Measurements from ENCODE around the gene PHACTR3.

Gene PHACTR3

DNA sequence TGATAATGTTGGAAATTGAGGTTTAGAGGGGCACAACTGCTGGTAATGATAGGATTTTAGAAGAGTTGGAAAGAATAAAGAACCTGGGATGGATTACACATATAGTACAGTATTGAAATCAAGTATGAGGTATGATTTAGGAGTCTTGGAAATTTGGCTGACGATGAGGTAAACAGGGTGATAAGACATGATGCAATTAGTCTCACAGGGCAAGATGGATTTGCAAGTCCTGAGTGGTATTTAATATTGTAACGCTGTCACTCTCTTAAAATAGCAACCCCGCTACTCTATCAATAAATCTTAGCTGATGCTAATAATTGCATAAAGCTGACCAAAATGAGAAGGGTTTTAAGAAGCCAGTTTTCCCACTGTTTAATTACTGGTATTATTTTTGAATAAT lies 258.7 kb downstream of the PHACTR3 start:
- no peak overlapping the region for H3K4me3 ChIP-seq (ENCODE audit: low read depth, low read length)
- TF ChIP-seq, protein P1, sequence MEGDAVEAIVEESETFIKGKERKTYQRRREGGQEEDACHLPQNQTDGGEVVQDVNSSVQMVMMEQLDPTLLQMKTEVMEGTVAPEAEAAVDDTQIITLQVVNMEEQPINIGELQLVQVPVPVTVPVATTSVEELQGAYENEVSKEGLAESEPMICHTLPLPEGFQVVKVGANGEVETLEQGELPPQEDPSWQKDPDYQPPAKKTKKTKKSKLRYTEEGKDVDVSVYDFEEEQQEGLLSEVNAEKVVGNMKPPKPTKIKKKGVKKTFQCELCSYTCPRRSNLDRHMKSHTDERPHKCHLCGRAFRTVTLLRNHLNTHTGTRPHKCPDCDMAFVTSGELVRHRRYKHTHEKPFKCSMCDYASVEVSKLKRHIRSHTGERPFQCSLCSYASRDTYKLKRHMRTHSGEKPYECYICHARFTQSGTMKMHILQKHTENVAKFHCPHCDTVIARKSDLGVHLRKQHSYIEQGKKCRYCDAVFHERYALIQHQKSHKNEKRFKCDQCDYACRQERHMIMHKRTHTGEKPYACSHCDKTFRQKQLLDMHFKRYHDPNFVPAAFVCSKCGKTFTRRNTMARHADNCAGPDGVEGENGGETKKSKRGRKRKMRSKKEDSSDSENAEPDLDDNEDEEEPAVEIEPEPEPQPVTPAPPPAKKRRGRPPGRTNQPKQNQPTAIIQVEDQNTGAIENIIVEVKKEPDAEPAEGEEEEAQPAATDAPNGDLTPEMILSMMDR (IDR thresholded peaks at IDR 0.05; ENCODE audit: insufficient read depth, low read depth, low read length, missing control alignments), result no peak
- DNase-seq (ENCODE audit: low read depth), result no peak

DNA sequence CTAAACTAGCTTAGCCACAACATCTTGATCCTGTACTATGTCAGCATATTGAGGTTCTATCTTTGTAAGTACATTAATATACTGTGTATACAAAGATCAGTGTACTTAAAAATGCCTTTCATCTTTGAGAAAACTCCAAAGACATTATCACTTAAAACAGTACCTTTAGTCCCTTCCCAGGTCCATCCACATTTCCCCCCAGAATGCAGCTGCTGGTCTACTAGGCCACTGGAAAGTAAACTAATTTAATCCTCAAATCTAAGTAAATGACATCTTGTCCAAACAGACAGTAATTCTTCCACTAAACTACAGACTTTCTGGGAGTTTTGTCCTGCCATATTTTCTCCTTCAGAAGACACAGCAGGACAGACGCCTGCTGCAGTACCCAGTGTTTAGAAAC lies 260.4 kb downstream of the PHACTR3 start:
- TF ChIP-seq, protein P1 (IDR thresholded peaks at IDR 0.05; ENCODE audit: insufficient read depth, low read depth, low read length, missing control alignments), result no peak
- H3K4me3 ChIP-seq (ENCODE audit: low read depth, low read length), result no peak overlapping the region
- DNase-seq (ENCODE audit: low read depth), result no peak

DNA sequence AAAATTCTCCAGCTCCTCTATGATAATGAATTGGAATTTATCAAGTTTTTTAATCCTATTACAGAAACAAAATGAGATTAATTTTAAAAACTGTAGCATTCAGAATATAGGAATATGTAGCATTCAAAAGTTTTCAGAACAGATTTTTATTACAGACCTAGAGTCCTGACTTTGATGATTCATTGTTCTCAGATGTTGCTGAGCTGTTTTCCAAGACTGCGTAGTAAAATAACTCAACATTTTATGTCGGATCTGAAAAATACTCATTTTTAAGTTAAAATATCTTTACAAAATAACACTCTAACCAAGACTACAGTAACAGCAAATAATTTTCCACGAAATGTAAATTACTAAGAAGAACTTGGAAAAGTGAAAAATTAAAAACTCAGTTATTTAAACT lies 262.0 kb downstream of the PHACTR3 start:
- DNase-seq (ENCODE audit: low read depth), result no peak
- no peak overlapping the region for H3K4me3 ChIP-seq (ENCODE audit: low read depth, low read length)
- TF ChIP-seq, protein P1 (IDR thresholded peaks at IDR 0.05; ENCODE audit: insufficient read depth, low read depth, low read length, missing control alignments), result no peak

DNA sequence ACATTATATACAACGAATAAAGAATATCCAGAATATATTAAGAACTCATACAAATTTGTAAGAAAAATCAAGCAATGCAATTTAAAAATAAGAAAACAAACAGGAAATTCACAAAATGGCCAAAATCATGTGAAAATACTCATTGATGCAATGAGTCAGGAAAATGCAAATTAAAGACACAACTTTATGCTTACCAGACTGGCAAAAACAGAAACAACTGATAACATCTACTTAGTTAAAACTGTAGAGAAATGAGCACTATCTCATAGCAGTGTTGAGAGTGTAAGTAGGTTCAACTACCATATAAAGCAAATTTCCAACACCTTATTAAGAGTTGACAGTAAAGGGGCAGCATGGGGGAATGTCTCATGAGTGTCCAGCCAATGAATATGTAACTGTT lies 266.8 kb downstream of the PHACTR3 start:
- TF ChIP-seq, protein P1 (IDR thresholded peaks at IDR 0.05; ENCODE audit: insufficient read depth, low read depth, low read length, missing control alignments), result no peak
- no peak overlapping the region for H3K4me3 ChIP-seq (ENCODE audit: low read depth, low read length)
- no peak for DNase-seq (ENCODE audit: low read depth)

DNA sequence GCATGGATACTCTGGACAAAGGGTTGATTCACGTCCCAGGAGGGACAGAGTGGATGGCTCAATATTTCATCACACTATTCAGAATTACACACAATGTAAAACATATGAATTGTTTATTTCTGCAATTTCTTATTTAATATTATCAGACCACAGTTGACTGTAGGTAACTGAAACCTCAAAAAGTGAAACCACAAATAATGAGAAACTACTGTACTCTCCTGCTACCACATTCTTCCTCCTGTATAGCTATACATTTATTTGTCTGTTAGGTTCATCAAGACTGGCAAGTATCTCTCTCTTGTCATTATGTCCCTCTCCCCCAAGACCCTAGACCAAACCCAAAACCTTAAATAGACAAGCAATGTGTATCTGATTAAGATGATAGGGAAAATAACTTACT lies 269.1 kb downstream of the PHACTR3 start:
- H3K4me3 ChIP-seq (ENCODE audit: low read depth, low read length), result no peak overlapping the region
- TF ChIP-seq, protein P1 (IDR thresholded peaks at IDR 0.05; ENCODE audit: insufficient read depth, low read depth, low read length, missing control alignments), result no peak
- DNase-seq (ENCODE audit: low read depth), result peak; percentile 3

DNA sequence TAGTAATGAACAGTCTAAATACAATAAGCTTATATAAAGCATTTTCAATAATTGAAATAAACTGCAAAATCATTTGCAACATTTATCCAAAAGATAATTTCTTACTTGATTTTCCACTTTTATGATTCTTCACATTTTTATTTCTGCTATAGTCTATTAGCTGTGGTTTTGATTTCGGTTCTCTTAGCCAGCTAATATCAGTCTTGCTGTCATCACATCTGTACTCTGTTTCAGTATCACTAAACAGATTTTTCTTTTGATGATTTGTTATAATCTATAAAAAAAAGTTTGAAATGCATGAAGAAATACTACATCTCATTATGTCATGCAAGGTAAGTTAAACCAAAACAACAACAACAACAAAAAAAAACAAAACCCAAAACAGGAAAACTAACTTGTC lies 275.9 kb downstream of the PHACTR3 start:
- TF ChIP-seq, protein P1 (IDR thresholded peaks at IDR 0.05; ENCODE audit: insufficient read depth, low read depth, low read length, missing control alignments), result no peak
- peak; percentile 10 for DNase-seq (ENCODE audit: low read depth)

DNA sequence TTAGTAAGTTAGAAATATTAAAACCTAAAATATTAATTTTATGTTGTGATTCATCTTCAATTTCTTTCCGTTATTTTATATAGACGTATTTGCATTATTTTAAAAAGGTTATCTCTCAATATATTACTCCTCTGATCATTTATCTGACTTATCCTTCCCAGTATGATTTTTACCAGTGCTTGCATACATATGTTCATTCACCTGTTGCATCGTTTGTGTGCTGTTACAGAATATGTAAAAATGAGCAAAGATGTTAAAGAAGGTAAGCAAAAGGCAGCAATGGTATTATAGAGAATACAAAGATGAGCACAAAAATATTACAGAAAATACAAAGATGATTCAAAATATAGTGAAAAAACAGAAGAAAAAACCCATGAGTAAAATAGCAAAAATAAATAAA lies 280.2 kb downstream of the PHACTR3 start:
- H3K4me3 ChIP-seq (ENCODE audit: low read depth, low read length), result no peak overlapping the region
- TF ChIP-seq, protein P1 (IDR thresholded peaks at IDR 0.05; ENCODE audit: insufficient read depth, low read depth, low read length, missing control alignments), result no peak
- DNase-seq (ENCODE audit: low read depth), result no peak

More for the DNA sequence above, 275.9 kb downstream of the PHACTR3 start:
- H3K4me3 ChIP-seq (ENCODE audit: low read depth, low read length), result no peak overlapping the region
